ENCODE results near the gene SPOPL. TPM values are rescaled to one million over a fixed set of nuclear protein-coding genes. Genes with fewer than 3 reads are reported as not detected.
"Not testable (repeated sequence)": the region's sequence is repeated elsewhere in the genome, so short reads cannot be mapped to it uniquely, and the experiment has no call there.

The SPOPL gene
- total RNA-seq: 10 to 100 TPM; 19.5 to 34.5 (median 25.4) TPM

DNA sequence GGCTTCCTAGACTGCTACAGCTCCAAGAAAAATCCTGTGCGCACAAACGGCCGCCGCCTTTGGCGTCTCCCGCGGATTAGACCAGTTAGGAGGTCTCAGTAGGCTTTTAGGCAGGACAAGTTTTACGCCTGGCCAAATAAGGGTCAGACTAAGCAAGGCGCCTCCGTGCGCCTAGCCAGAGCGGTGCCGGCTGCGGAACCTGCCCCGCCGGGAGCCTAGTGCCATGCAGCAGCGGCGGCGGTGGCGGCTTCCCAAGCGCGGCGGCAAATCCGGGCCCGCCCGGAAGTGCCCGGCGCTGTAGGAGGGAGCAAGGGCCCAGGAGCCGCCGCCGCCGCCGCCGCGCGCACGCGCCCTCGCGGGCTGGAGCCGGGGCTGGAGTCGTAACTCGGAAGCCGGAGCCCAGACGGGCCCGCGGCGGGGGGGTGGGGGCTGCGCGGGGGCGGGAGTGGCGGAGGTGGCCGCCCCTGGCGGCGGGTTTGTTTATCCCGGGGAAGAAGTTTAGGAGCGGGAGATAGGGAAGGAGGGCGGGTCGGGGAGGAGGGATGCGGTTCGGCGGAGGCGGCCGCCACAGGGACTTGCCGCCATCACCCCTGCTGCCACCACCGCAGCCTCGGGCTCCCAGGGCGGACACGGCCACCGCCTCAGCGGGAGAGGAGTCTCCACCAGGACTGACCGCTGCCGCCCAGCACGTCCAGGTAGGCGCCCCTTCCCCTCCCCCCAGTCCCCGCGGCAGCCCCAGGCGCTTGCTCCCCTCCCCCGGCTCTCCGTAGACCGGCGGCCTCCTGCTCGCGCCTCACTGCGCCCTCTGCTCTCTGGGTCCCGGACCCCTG lies at the start of gene SPOPL:
TSS of gene SPOPL (plus strand) at position 346 of the 830 bp plus-strand sequence. CDS start 48,447 bp downstream, outside the sequence.
- TF ChIP-seq, protein P1, sequence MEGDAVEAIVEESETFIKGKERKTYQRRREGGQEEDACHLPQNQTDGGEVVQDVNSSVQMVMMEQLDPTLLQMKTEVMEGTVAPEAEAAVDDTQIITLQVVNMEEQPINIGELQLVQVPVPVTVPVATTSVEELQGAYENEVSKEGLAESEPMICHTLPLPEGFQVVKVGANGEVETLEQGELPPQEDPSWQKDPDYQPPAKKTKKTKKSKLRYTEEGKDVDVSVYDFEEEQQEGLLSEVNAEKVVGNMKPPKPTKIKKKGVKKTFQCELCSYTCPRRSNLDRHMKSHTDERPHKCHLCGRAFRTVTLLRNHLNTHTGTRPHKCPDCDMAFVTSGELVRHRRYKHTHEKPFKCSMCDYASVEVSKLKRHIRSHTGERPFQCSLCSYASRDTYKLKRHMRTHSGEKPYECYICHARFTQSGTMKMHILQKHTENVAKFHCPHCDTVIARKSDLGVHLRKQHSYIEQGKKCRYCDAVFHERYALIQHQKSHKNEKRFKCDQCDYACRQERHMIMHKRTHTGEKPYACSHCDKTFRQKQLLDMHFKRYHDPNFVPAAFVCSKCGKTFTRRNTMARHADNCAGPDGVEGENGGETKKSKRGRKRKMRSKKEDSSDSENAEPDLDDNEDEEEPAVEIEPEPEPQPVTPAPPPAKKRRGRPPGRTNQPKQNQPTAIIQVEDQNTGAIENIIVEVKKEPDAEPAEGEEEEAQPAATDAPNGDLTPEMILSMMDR (IDR thresholded peaks at IDR 0.05): no peak
- ATAC-seq (ENCODE audit: low FRiP score): peak; percentile 99
- DNase-seq (ENCODE audit: low spot score): peak; percentile 68

DNA sequence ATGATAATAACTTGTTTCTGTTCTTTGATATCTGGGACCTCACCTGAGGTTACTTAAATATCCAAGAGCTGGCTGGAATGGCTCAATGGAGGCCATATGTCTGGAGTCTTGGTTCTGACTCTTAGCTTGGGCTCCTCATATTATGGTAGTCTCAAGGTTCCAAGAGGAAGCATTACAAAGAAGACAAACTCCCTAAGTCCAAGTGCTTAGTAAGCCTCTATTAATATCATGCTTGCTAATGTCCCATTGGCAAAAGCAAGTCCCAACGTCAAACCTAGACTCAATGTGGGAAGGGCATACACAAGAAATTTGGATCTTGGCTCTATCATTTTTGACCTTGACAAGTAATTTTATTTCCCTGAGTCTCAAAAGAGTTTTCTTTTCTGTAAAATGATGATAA lies 49.2 kb upstream of the SPOPL start:
- DNase-seq (ENCODE audit: low spot score): no peak
- no peak for ATAC-seq (ENCODE audit: low FRiP score)
- TF ChIP-seq, protein P1 (IDR thresholded peaks at IDR 0.05): no peak

DNA sequence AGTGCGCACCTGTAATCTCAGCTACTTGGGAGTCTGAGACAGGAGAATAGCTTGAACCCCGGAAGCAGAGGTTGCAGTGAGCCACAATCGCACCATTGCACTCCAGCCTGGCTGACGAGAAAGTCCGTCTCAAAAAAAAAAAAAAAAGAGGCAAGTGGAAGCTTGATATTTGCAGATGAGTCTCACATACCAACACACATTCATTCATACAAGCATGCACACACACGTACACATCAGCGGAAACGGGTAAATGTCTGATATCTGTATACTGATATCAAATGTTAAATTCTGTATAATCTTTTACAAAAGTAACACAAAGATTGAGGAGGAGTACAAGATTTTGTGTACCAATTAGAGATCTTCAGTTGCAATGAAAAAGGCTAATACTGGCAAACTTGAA lies 47.8 kb upstream of the SPOPL start:
- TF ChIP-seq, protein P1 (IDR thresholded peaks at IDR 0.05): no peak
- no peak for DNase-seq (ENCODE audit: low spot score)
- ATAC-seq (ENCODE audit: low FRiP score): no peak

DNA sequence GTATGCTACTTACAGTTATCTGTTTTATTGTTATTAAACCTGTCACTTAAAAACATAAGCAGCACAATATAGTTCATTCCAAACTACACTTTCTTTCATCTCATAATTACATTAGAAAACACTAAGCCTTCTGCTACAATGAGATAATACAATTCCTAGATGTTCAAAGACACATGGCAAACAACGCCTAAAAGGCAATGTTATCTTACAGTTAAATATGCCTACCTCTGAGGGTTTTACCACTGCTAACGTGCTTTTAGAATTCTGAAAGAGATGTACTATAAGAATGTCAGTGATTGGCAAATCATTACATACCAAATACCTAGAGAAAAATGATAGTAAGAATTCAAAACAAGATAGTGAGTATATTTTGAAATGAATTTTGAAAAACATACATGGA lies 46.8 kb upstream of the SPOPL start:
- TF ChIP-seq, protein P1 (IDR thresholded peaks at IDR 0.05): no peak
- ATAC-seq (ENCODE audit: low FRiP score) (no peak), DNase-seq (ENCODE audit: low spot score) (no peak)

DNA sequence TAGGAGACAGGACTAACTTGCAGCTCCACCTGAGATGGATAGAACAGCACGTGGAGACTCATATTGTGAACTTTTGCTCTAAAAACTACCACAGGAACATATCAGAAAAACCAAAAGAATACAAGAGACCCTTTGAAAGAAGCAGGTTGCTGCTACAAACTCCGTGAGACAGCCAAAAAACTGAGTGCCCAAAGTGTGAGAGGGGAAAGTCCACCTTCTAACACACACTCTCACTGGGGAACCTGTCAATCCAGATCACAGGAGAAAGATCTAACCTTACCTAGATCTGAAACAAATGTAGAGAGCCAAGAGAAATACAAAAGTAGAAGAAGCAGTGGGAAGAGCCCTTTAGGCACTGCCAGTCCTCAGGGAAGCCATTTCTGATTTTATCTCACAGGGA lies 46.3 kb upstream of the SPOPL start:
- DNase-seq (ENCODE audit: low spot score): no peak
- TF ChIP-seq, protein P1 (IDR thresholded peaks at IDR 0.05): no peak
- no peak for ATAC-seq (ENCODE audit: low FRiP score)

DNA sequence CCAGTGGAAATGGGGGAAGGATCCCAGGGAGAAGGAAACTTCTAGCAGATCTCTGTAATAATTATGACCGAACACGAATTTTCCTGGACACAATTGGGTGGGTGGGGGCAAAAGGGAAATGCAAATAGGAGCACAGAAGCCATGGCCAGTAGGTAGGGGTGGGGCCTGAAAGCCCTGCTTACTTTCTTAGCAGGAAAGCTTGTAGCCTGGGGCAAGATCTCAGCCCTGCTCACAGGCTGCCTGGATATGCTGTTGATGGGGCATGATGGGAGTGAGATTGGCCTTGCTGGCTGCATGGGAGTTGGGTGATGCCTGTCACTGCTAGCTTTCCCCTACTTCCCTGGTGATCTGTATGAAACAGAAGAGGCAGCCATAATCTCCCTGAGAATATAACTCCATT lies 45.9 kb upstream of the SPOPL start:
- DNase-seq (ENCODE audit: low spot score): no peak
- TF ChIP-seq, protein P1 (IDR thresholded peaks at IDR 0.05): no peak
- no peak for ATAC-seq (ENCODE audit: low FRiP score)

DNA sequence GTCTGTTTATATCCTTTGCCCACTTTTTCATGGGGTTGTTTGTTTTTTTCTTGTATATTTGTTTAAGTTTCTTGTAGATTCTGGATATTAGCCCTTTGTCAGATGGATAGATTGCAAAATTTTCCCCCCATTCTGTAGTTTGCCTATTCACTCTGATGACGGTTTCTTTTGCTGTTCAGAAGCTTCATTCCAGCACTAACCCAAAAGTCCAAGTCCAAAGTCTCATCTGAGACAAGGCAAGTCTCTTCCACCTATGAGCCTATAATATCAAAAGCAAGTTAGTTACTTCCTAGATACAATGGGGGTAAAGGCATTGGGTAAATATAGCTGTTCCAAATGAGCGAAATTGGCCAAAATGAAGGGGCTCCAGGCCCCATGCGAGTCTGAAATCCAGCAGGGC lies 38.9 kb upstream of the SPOPL start:
- DNase-seq (ENCODE audit: low spot score); ATAC-seq (ENCODE audit: low FRiP score): not testable (repeated sequence)

Measured in omental fat pad (tissue), 4 donors.